HG03064 (cell line): Measurements from ENCODE around the gene PID1.
"Not testable (repeated sequence)": the region's sequence is repeated elsewhere in the genome, so short reads cannot be mapped to it uniquely, and the experiment has no call there.

Experiments used
- ATAC-seq: cut with Tn5 transposase; IDR thresholded peaks from one replicate; pipeline ENCODE4 v1.9.1; 2021; ENCODE audit warnings: low read depth; ENCODE audit not compliant: unreplicated experiment

Gene PID1

DNA sequence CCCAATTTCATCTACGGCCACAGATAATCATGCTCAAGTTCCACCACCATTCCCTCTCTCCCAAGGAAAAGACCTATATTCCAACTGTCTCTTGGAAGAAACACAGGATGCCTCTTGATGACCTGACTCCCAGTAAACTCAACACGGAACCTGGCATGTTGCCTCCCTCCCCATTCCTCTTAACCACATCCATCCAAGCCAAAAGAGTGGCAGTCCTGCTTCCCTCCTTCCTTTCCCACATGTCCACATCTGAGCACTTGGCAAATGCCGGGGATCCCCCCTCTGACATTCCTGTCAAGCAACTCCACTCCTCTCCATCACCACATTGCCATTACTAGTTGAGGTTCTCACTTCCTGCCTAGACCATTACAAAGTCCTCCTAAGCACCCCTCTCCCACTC lies 49.4 kb downstream of the PID1 start:
- ATAC-seq = no peak

DNA sequence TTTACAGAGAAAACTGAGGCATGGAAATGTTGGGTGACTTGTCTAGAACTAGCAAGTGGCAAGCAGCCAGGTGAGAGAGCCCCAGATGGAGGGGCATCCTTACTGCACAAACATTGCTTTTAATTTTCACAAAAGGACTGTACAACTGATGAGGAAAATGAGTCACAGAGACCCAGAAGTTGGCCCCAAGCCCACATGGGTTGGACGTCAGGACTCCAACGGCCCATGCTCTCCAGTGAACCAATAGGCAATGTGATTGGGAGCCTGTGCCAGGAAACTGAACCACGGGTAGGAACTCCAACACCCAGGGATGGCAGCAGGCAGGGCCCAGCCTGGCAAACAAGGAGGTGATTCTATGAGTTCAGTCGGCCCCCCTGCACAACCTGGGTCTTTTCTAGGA lies 50.8 kb downstream of the PID1 start:
- ATAC-seq = no peak

DNA sequence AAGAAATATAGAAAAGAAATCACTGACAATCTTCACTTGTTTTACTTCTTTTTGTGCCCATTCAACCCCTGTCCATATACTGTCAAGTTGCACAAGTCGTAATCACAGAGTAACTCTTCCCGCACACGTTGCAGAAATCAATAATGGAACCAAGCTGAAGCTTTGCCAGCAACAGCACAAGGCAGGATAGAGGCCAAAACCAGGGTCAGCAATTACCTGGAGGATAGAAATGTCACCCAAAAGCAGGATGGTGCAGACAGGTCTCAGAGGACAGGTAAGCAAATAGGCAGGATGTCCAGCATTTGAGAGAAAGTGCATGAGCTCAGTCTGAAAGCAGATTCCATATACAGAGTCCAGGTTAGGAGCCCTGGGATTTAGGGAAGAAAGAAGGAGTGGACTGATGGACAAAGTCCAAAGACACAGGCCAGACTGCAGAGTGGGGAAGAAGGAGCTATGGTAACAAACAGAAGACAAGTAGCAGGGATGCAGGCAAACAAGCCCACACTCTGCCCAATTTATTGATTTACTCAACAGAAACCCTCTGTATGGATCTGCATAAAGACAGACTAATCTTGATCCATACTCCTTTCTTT lies 52.7 kb downstream of the PID1 start:
- ATAC-seq = no peak

DNA sequence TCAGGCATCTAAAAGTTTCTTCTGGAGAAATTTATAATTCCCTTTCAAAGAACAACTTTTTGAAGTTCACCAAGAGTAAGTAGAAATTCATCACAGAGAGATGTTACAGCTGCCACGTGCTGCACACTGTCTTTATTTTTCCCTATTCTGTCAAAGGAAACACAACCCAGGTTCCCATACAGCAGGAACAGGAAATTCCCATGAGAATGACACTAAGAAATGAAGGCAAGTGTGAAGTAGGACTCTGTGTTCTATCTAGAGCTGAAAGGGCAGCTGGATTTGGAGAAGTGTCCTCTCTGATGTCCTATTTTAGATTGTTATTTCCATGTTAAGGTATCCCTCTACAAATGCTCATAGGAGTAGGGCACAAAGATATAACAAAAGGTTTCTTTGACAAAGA lies 58.8 kb downstream of the PID1 start:
- ATAC-seq = no peak

DNA sequence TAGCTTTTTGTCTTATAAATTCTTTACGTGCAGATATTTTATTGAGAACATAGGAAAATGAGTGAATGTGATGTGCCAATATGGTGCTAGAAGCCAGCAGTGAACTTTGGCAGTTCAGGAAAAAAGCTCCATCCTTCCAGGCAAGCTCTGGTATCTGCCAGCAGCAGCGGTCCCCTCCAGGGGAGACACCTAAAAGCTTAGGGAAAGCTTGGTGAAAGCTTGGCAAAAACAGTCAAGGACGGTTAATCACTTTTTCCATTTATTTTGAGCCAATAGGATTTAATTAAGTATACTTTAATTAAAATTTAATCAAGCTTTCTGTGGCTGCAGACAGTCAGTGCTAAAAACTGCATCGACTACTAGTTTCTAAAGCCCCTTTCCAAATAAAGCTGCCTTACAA lies 60.4 kb downstream of the PID1 start:
- ATAC-seq = no peak

DNA sequence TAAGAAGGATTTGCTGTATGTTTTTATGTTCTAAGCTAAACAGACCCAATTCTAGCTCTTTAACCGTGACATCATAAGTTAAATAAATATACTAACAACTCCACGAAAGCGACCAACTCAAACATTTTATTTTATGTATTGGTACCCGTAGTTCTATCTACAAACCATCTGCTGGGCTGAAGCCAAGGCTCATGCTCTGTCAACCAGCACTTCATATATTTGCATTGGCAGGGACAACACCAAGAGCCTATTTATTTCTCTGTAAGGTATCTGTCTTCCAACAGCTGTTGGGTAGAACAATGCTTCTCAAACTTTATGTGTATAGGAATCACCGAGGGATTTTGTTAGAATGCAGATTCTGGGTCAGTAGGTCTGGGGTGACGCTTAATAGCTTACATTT lies 64.5 kb downstream of the PID1 start:
- ATAC-seq = no peak

DNA sequence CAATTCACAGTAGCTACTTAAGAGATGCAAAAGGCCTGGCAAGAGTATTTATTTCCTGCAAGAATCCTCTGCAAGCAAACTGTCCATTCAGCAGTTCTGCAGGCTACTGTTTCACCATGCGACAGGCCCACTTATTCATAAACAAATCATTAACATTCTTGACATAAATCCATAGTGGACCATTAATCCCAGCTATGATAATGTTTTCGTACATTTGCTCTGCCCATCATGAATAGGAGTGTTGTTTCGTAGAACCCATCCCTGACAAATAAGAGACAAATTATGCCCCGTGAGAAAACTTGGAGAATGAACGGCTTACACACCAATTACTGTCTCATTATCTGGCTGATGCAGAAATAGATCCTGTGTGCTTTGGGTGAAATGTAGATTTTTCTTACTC lies 65.4 kb downstream of the PID1 start:
- no peak for ATAC-seq

DNA sequence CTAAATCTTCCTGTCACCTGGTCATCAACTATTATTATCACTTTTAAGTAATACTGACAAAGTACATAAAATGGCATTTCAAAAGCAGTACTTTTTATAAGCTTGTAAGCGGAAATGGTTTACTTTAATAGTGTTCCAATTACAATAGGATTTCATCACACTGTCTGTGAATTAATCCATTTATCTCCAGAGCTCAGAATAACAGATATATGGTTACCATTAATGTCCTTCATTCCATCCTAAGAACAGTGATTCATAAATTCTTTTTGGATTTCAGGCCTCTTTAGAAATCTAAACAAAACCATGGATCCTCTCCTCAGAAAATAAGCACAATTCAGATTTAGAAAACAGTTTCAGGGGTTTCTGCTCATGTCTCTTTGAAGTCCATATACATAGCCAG lies 68.4 kb downstream of the PID1 start:
- ATAC-seq = no peak

DNA sequence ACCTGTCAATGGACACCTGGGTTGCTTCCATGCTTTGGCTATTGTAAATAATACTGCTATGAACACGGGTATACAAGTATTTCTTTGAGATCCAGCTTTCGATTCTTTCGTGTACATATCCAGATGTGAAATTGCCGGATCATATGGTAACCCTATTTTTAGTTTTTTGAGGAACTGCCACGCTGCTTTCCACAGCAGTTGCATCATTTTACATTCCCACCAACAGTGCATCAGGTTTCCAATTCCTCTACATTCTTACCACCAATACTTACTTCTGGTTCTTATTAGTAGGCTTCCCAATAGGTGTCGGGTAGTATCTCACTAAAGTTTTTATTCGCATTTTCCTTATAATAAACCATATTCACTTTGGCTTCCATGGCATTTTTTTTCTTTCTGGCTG lies 69.6 kb downstream of the PID1 start:
- ATAC-seq = no peak

DNA sequence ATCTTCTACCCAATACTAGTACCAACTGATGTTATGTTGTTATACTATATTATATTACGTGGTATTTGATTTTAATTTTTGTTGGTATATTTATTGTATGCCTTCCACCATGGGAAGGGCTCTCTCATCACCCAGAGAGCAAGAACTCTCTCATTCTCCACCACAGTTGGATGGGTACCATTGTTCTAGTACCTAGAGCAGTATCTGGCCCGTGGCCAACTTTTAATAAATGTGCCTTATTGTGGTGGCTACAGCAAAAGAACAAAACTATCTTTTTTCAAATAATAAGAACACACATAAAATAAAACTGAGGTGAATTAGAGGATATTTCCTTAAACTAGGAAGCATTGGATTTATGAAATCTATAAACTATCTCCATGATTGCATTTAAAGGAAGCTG lies 71.8 kb downstream of the PID1 start:
- ATAC-seq = no peak

DNA sequence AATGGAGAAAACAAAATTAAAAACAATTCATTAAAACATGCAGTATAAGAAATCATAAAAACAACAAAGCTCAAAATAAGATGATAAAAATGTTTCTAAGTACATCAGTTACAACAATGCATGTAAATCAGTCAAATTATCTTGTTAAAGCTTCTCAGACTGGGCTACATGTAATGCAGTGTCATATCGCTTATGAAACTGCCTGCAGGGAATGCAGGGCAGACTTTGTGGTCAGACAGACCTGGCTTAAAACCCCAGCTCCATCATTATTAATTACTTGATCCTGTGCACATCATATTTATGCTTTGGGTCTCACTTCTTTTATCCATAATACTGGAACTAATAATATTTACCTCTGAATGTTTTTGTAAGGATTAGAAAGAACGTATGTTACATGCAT lies 74.6 kb downstream of the PID1 start:
- ATAC-seq = no peak

DNA sequence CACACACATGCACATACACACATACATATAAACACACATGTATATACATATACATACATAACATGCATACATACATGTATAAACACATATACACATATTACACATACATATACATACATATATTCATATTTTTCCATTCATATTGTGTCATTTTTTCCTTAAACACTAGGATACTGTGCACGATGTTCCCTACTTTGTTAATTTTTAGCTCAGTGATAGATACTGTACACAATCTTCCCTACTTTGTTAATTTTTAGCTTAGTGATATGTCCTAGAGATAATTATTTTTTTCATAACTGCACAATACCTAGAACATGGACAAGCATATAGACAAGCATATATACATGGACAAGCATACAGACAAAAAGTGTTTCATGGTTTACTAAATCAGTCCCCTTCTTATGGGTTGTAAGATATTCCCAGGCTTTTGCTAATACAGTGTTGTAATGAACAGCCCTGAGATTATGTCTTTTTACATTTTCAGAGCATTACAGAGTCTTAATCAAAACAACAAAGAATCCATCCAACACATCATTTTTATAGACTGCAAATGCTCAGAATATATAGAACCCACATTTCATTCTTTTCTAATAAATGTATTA lies 75.6 kb downstream of the PID1 start:
- ATAC-seq = no peak

DNA sequence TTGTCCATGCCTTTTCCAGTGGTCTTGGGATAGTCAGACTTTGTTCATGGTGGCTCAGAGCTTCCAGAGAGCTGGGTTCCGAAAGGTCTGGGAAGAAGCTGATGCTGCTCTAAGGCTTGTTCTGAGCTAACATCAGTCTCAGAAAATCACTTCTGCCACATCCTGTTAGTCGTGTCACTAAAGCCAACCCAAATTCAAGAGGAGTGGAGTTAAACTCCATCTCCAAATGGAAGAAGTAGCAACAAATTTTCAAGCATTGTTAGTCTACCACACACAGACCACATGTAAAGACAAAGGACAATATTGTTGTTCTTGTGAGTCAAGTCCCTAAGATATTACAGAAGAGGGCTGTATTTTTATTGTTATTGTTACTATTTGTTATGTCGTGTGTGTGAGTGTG lies 77.8 kb downstream of the PID1 start:
- no peak for ATAC-seq

DNA sequence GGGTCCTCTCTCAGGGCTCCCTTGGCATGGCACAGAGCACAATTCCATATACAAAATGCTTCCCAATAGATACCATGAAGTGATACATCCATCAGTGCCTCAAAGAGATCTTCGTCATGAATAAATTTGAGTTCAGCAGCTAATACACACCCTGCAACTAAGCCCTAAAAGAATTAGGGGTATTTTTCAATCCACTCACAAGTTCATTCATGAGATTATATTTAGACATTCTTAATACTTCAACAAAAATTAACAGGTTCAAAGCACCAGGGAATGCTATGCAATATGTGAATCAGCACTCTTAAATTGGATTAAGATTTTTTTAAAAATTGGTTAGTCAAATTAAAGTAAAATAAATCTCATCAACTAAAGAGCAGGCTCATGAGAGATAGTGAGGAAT lies 79.7 kb downstream of the PID1 start:
- no peak for ATAC-seq

DNA sequence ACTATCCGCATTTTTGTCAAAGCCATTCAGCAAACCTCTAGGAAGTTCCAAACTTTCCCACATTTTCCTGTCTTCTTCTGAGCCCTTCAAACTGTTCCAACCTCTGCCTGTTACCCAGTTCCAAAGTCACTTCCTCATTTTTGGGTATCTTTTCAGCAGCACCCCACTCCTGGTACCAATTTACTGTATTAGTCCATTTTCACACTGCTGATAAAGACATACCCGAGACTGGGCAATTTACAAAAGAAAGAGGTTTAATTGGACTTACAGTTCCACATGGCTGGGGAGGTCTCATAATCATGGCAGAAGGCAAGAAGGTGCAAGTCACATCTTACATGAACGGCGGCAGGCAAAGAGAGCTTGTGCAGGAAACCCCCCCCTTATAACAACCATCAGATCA lies 84.0 kb downstream of the PID1 start:
- ATAC-seq = not testable (repeated sequence)

DNA sequence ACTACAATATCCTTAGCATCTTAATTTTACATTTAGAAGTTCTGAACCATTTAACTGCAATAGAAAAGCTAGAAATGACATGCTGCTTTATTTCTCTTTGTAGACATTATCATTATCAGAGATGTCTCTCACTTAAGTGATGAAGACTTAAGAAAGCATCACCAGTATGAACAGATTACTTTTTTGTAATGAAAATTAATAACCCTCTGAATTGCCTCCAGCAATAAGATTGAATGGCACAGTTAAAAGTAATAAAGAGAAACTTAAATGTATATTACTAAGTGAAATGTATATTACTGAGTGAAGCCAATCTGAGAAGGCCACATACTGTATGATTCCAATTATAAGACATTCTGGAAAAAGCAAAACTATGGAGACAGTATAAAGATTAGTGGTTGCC lies 89.4 kb downstream of the PID1 start:
- no peak for ATAC-seq

DNA sequence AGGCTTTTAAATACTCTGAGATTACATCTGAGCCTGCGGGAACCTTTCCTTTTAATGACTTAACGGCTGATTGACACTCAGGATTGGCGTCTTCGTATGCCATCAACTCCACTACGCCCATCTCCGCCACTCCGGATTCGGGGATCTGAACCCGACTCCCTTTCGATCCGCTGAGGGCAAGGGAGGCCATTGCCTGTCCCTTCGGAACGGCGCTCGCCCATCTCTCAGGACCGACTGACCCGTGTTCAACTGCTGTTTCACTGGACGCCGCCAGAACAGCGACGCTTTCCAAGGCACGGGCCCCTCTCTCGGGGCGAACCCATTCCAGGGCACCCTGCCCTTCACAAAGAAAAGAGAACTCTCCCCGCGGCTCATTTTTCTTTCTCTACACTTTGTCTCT lies 90.4 kb downstream of the PID1 start:
- ATAC-seq = no peak

DNA sequence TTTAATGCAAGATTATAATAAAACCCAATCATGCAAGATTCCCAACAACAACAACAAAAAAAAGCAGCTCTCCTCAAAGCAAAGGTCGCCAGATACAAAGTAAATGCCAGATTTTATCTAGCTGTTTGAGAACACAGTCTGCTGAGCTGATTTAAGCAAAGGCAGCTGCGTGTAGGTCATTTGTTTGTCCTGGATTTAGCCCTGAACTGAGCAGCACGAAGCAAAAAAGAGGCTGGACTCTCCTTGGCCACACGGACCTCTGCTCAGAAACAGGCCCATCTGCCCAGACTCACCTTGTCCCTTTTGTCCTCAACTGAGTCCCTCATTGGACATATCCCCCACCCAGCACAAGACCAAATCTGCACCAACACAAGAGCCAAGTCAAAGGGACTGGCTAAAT lies 91.5 kb downstream of the PID1 start:
- no peak for ATAC-seq

DNA sequence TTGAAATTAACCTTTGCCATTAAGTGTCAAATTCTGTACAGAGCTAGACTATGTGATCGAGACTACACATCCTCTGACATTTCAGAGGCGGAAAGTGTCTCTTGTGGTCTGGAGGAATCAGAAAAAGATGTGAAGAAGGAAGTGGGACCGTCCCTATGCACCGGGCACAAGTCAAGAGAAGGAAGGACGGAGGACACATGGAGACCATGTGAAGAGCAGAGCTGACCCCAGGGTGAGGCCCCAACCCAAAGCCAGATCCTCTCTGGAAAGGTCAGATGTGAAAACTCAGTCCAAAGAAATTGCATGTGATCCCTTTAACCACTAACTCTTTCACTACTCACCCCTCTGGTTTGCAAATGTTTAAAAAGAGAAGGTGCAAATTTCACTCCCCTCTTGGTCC lies 92.4 kb downstream of the PID1 start:
- no peak for ATAC-seq

DNA sequence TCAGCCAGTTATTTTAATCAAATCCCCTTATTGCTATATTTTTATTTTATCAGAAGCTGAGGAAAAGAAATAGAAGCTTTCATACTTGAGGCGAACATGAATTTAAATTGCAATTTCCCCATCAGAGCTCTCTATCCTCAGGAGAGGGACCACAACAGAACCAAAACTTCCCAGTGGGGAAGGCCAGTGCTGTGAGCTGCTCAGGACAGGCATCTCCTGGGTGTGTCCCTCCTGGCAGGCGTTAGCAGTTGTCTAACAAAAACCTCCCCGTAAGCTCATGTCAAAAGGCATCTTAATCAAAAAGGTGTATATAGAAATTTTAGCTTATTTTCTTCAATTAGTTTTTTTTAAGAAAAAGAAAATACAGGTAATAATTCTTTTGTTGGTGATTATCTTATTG lies 93.0 kb downstream of the PID1 start:
- no peak for ATAC-seq

DNA sequence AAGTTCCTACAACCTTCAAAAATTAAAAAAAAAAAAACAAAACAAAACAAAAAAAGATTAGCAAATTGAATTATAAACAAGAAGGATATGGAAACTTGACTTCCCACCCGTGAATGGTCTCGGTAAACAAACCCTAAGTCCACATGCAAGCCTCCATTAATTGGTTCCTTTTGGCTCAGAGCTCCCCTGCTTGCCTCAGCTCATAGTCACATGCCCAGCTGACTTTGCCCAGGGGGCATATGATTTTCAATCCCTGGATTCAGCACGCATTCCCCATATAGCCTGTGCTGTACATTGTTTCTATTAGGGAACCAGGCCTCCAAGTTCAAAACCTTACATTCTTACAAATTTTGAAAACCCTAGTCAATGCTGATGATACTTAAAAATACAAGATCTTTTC lies 95.0 kb downstream of the PID1 start:
- no peak for ATAC-seq

DNA sequence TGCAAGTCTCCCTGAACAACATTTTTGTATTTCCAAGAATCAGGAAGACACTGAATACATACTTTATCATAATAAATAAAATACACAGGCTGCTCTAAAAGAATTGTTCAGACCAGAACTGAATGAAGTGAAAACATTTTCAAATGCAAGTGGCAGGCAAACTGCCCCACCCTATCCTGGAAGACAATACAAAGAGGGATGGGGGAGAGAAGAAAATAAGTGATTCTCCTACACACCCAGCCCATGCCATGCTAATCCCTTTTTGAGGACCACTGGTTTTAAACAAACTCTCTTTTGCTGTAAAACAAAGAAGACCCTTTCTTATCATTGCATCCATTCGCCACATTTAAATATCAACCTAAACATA lies 95.6 kb downstream of the PID1 start:
- no peak for ATAC-seq
